WTC11 (cell line): ENCODE measurements around the gene ALKBH7. TPM values are rescaled to one million over a fixed set of nuclear protein-coding genes. Genes with fewer than 3 reads are reported as not detected.

Experiments
- ATAC-seq: fragments of 200-7000 bp; cut with Tn5 transposase; 2 replicates; pipeline ENCODE4 v1.10.0; 2021; ENCODE audit warnings: mild to moderate bottlenecking, moderate library complexity
- CTCF ChIA-PET: fragments of 300-600 bp; sonication (Branson Sonifier 250); formaldehyde crosslinking; loops from one replicate; lab custom pipeline; 2021; ENCODE audit warnings: antibody characterized with exemption; lab: Charles Lee
- POLR2A ChIA-PET: fragments of 350-600 bp; sonication (Branson Sonifier 250); formaldehyde crosslinking; loops from one replicate; lab custom pipeline; 2021; ENCODE audit warnings: antibody characterized with exemption; lab: Charles Lee
- DNase-seq: peaks from one replicate; pipeline ENCODE4 v3.0.0; 2021; ENCODE audit warnings: low spot score
- H3K27ac Mint-ChIP-seq: 2 replicates; pipeline ENCODE4 v1.8.0; 2021; ENCODE audit warnings: mixed read lengths
- H3K27me3 Mint-ChIP-seq: 2 replicates; pipeline ENCODE4 v1.8.0; 2021; ENCODE audit warnings: low read depth, mild to moderate bottlenecking, moderate library complexity, mixed read lengths
- H3K36me3 Mint-ChIP-seq: 2 replicates; pipeline ENCODE4 v1.8.0; 2021; ENCODE audit warnings: mixed read lengths
- H3K4me1 Mint-ChIP-seq: 2 replicates; pipeline ENCODE4 v1.8.0; 2022; ENCODE audit warnings: mixed read lengths
- H3K4me3 Mint-ChIP-seq: 2 replicates; pipeline ENCODE4 v1.8.0; 2021; ENCODE audit warnings: mild to moderate bottlenecking, moderate library complexity, mixed read lengths
- H3K9me3 Mint-ChIP-seq: 2 replicates; pipeline ENCODE4 v1.8.0; 2021; ENCODE audit warnings: mixed read lengths
- CREM ChIP-seq: sonication (generic); formaldehyde crosslinking; IDR thresholded peaks from 2 replicates; pipeline ENCODE4 v1.8.1; 2022; ENCODE audit warnings: mild to moderate bottlenecking, missing genetic modification reagents, moderate library complexity
- ESRRA ChIP-seq: sonication (generic); formaldehyde crosslinking; IDR thresholded peaks from 2 replicates; pipeline ENCODE4 v1.8.1; 2022; ENCODE audit warnings: mild to moderate bottlenecking, missing genetic modification reagents, borderline replicate concordance
- IRF2 ChIP-seq: sonication (generic); formaldehyde crosslinking; IDR thresholded peaks from 2 replicates; pipeline ENCODE4 v1.8.0; 2022; ENCODE audit warnings: low read depth, missing genetic modification reagents, borderline replicate concordance
- JUN ChIP-seq: sonication (generic); formaldehyde crosslinking; IDR thresholded peaks from 2 replicates; pipeline ENCODE4 v1.8.0; 2023; ENCODE audit warnings: mild to moderate bottlenecking, missing genetic modification reagents
- MAX ChIP-seq: sonication (generic); formaldehyde crosslinking; IDR thresholded peaks from 2 replicates; pipeline ENCODE4 v1.8.0; 2022; ENCODE audit warnings: mild to moderate bottlenecking, missing genetic modification reagents
- NFYB ChIP-seq: sonication (generic); formaldehyde crosslinking; conservative IDR thresholded peaks from 2 replicates; pipeline ENCODE4 v1.8.0; 2022; ENCODE audit warnings: low read depth, missing genetic modification reagents
- OVOL2 ChIP-seq: fragments of 250-450 bp; sonication (Bioruptor Pico); IDR thresholded peaks from 2 replicates; pipeline ENCODE4 v1.9.0; 2021; ENCODE audit warnings: mild to moderate bottlenecking, borderline replicate concordance
- RELA ChIP-seq: sonication (generic); formaldehyde crosslinking; IDR thresholded peaks from 2 replicates; pipeline ENCODE4 v1.8.1; 2022; ENCODE audit warnings: missing genetic modification reagents, mild to moderate bottlenecking, borderline replicate concordance
- SMAD4 ChIP-seq: sonication (generic); formaldehyde crosslinking; IDR thresholded peaks from 2 replicates; pipeline ENCODE4 v1.8.0; 2022; ENCODE audit warnings: mild to moderate bottlenecking, missing genetic modification reagents
- SOX15 ChIP-seq: fragments of 250-450 bp; sonication (Bioruptor Pico); IDR thresholded peaks from 2 replicates; pipeline ENCODE4 v1.9.0; 2021; ENCODE audit warnings: mild to moderate bottlenecking
- TEAD1 ChIP-seq: sonication (generic); formaldehyde crosslinking; IDR thresholded peaks from 2 replicates; pipeline ENCODE4 v1.8.0; 2022; ENCODE audit warnings: mild to moderate bottlenecking, missing genetic modification reagents
- TP53 ChIP-seq: sonication (generic); formaldehyde crosslinking; IDR thresholded peaks from 2 replicates; pipeline ENCODE4 v1.8.1; 2023; ENCODE audit warnings: mild to moderate bottlenecking, missing genetic modification reagents
- ZBTB21 ChIP-seq: sonication (generic); formaldehyde crosslinking; IDR thresholded peaks from 2 replicates; pipeline ENCODE4 v1.8.1; 2023; ENCODE audit warnings: mild to moderate bottlenecking, missing genetic modification reagents, borderline replicate concordance
- ZNF232 ChIP-seq: sonication (generic); formaldehyde crosslinking; IDR thresholded peaks from 2 replicates; pipeline ENCODE4 v1.8.0; 2022; ENCODE audit warnings: mild to moderate bottlenecking, missing genetic modification reagents
- ZNF281 ChIP-seq: sonication (generic); formaldehyde crosslinking; IDR thresholded peaks from 2 replicates; pipeline ENCODE4 v1.8.0; 2023; ENCODE audit warnings: mild to moderate bottlenecking, missing genetic modification reagents
- ZNF671 ChIP-seq: fragments of 250-450 bp; sonication (Bioruptor Pico); IDR thresholded peaks from 2 replicates; pipeline ENCODE4 v1.8.0; 2021; ENCODE audit warnings: mild to moderate bottlenecking
- total RNA-seq: library from RNA; stranded (reverse); gene quantifications from 3 replicates; pipeline ENCODE4 v1.2.3, GENCODE V29; 2021
- TF ChIP-seq, protein P1 (sequence below): sonication (generic); formaldehyde crosslinking; IDR thresholded peaks from 2 replicates; pipeline ENCODE4 v1.8.0; 2022; ENCODE audit warnings: mild to moderate bottlenecking, missing genetic modification reagents
- TF ChIP-seq, protein P2 (sequence below): fragments of 250-450 bp; sonication (Bioruptor Pico); IDR thresholded peaks from 2 replicates; pipeline ENCODE4 v1.8.0; 2021; ENCODE audit warnings: mild to moderate bottlenecking

ALKBH7 gene
- total RNA-seq, 1 experiment from 2014 or later = 96.4 TPM

GRCh38 chr19:6387372-6387771 is 14.8 kb downstream of the ALKBH7 start:
- H3K9me3 Mint-ChIP-seq = no peaks in the 10 kb centered on the region
- CTCF ChIA-PET = no interaction called here
- H3K36me3 Mint-ChIP-seq = peaks cover 46% of the 10 kb centered on the region

GRCh38 chr19:6392221-6393073 is 19.9 kb downstream of the ALKBH7 start:
- TF ChIP-seq ZBTB21 (CRISPR knock-in tag) = no peak
- 0 out of 2 replicates have a peak, but pooled peaks have one; percentile 5 for TF ChIP-seq NFYB (CRISPR knock-in tag)
- no peak for TF ChIP-seq SOX15
- TF ChIP-seq TP53 (CRISPR knock-in tag) = no peak
- TF ChIP-seq IRF2 = no peak
- TF ChIP-seq ZNF232 (CRISPR knock-in tag) = no peak
- TF ChIP-seq OVOL2 = no peak
- 0 out of 2 replicates have a peak, but pooled peaks have one; percentile 19 for TF ChIP-seq TEAD1 (CRISPR knock-in tag)
- TF ChIP-seq JUN (CRISPR knock-in tag) = no peak
- no peak for TF ChIP-seq RELA (CRISPR knock-in tag)
- TF ChIP-seq, protein P1, sequence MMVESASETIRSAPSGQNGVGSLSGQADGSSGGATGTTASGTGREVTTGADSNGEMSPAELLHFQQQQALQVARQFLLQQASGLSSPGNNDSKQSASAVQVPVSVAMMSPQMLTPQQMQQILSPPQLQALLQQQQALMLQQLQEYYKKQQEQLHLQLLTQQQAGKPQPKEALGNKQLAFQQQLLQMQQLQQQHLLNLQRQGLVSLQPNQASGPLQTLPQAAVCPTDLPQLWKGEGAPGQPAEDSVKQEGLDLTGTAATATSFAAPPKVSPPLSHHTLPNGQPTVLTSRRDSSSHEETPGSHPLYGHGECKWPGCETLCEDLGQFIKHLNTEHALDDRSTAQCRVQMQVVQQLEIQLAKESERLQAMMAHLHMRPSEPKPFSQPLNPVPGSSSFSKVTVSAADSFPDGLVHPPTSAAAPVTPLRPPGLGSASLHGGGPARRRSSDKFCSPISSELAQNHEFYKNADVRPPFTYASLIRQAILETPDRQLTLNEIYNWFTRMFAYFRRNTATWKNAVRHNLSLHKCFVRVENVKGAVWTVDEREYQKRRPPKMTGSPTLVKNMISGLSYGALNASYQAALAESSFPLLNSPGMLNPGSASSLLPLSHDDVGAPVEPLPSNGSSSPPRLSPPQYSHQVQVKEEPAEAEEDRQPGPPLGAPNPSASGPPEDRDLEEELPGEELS (CRISPR knock-in tag) = peak; percentile 26; the same call in 1 of the 2 replicates
- no peak for TF ChIP-seq CREM (CRISPR knock-in tag)
- 0 out of 2 replicates have a peak, but pooled peaks have one; percentile 12 for TF ChIP-seq MAX (CRISPR knock-in tag)
- TF ChIP-seq, all 79 proteins: peak for 4
- Mint-ChIP-seq H3K4me3 (peak overlapping the region; percentile 94), H3K36me3 (peaks cover 16% of the 10 kb centered on the region), H3K27ac (peak overlapping the region; percentile 80), H3K4me1 (peaks cover 22% of the 10 kb centered on the region), H3K9me3 (no peaks in the 10 kb centered on the region), H3K27me3 (no peaks in the 10 kb centered on the region)
- ChIA-PET CTCF (interaction anchor here (1.2 to 2.0 kb wide), 4 partner anchors 11 to 25 kb away, joined by 3 to 7 read pairs (median 4); no protein-coding TSS in a partner anchor), POLR2A (interaction anchor here (1.5 to 1.7 kb wide), 2 partner anchors 32 kb away, joined by 4 to 6 read pairs; partner anchors contain the start of genes CLPP and KHSRP)
- ATAC-seq (no peak; the same call in 1 of the 2 replicates), DNase-seq (no peak)

More at GRCh38 chr19:6387372-6387771, 14.8 kb downstream of the ALKBH7 start:
- DNase-seq = no peak
- ATAC-seq = no peak
- no peak overlapping the region for H3K27ac Mint-ChIP-seq
- H3K27me3 Mint-ChIP-seq = no peaks in the 10 kb centered on the region
- TF ChIP-seq ZNF281 (CRISPR knock-in tag) (no peak), SMAD4 (CRISPR knock-in tag) (no peak), ZNF671 (no peak), ZNF232 (CRISPR knock-in tag) (no peak), ESRRA (CRISPR knock-in tag) (no peak)
- TF ChIP-seq, protein P2, sequence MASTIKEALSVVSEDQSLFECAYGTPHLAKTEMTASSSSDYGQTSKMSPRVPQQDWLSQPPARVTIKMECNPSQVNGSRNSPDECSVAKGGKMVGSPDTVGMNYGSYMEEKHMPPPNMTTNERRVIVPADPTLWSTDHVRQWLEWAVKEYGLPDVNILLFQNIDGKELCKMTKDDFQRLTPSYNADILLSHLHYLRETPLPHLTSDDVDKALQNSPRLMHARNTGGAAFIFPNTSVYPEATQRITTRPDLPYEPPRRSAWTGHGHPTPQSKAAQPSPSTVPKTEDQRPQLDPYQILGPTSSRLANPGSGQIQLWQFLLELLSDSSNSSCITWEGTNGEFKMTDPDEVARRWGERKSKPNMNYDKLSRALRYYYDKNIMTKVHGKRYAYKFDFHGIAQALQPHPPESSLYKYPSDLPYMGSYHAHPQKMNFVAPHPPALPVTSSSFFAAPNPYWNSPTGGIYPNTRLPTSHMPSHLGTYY (CRISPR knock-in tag) = no peak
- H3K4me3 Mint-ChIP-seq = no peak overlapping the region
- POLR2A ChIA-PET = no interaction called here
- H3K4me1 Mint-ChIP-seq = peaks cover 8% of the 10 kb centered on the region
